HG02610 (cell line): Measurements from ENCODE around the gene VEPH1.

Source experiments
- ATAC-seq: cut with Tn5 transposase; IDR thresholded peaks from one replicate; pipeline ENCODE4 v1.9.1; 2021; ENCODE audit warnings: mild to moderate bottlenecking, moderate library complexity; ENCODE audit not compliant: unreplicated experiment

VEPH1 gene

GRCh38 chr3:157526036-157526435 is 22.8 kb upstream of the VEPH1 start:
- no peak for ATAC-seq

DNA sequence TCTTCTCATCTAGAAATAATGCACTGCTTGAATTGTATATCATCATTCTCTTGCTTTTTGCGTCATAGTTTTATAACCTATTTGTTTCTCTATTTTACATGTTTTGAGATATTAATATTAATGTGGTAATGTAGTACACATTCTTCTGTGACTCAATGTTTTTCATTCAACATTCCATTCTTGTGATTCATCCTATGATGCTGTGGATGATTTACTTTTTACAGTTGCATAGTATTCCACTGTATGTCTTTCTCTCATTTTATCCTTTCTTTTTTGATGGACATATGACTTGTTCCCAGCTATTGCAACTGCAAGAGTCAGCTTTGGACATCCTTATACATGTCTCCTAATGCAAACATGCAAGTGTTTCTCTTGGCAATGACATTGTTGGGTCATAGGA is 20.6 kb upstream of the VEPH1 start:
- ATAC-seq, result no peak

- ATAC-seq, result no peak
These were observed 19.4 kb upstream of the VEPH1 start for GRCh38 chr3:157522648-157523047.

DNA sequence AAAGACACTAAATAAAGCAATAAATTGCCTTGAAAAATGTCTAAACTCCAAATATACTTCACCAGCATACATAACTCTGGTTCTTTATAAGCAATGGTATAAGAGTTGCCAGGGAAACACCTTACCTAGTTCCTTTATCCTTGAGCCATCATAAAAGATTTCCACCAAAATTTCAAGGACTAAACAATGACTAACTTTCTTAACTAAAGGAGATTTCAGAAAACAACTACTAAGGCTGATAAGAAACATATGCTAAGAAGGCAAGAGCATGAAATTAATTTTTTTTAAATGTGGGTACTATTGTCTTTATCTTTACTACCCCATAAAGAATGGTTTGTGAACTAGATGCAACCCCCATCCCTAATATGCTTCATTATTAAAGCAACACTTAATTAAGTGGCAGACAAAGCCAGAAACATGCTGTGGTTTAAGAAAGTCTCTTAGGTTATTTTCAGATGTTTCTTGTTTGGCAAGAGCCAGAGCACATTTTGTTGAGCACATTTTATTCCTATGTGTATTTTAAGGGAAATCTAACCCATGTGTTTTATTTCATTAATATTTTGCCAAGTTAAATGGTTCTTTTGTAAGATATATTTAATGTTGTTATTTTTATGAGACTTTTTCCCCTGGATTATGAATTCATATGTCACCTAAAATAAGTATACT is 17.4 kb upstream of the VEPH1 start:
- no peak for ATAC-seq

DNA sequence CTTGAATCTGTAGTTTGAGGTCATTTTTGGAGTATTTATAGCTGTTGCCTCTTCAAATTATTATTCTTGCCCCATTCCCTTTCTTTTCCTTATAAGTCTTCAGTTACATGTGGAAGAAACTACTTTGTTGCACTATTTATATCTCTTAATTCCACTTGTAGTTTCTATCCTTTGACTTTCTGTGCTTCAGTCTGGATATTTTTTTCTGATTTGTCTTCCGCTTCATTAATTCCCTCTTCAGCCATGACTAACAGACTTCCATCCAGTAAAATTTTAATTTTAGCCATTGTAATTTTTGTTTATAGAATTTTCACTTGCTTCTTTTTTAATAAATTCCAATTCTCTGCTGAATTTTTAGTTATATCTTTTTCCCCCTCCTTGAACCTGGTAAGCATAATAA is 15.7 kb upstream of the VEPH1 start:
- no peak for ATAC-seq

DNA sequence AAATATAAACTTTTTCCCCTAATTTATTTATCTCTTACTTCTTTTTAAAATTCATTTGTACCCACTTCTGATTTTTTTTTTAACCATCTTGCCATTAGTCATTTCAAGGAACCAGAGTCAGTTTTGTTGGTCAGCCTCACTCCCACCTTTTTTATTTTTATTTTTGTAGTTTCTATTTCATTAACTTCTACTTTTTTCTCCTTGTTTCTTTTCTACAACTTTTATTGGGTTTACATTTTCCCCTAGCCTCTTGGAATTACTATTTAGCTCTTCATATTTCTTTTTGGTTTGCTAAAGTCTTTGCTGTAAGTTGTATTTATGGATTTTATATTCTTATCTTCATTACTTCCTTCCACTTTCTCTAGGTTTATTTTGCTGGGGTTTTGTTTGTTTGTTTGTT is 13.7 kb upstream of the VEPH1 start:
- no peak for ATAC-seq

DNA sequence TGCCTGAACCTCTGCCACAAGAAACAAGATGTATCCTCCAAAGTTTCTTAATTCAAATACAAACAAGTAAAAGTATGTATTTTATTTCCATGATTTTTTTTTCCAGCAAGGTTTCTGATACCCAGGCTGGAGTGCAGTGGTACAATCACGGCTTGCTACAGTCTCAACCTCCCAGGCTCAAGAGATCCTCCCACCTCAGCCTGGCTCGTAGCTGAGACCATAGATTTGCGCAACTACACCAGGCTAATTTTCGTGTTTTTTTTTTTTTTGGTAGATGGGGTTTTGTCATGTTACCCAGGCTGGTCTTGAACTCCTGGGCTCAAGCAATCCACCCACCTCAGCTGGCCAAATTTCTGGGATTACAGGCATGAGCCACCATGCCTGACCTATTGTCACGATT is 12.2 kb upstream of the VEPH1 start:
- ATAC-seq, result no peak

DNA sequence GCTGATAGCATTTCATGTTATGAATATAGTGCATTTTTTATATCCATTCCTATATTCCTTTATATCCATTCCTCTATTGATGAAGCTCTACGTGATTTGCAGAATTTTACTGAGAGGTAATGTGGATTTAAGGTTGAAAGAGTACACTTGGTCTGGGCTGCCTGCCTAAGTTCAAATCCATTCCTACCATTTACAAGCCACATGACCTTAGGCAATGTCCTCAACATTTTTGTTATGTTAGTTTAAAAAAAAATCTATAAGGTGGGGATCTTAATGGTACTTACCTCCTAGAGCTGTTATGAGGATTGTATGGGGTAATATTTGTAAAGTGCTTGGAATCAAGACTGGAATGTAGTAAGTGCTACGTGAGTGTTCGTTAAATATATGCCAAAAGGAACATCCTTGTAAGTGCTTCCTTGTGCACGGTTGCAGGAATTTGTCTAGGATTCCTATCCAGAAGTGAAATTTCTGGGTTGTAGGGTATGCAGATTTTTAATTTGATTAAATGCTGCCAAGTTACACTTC is 11.2 kb upstream of the VEPH1 start:
- ATAC-seq, result no peak

DNA sequence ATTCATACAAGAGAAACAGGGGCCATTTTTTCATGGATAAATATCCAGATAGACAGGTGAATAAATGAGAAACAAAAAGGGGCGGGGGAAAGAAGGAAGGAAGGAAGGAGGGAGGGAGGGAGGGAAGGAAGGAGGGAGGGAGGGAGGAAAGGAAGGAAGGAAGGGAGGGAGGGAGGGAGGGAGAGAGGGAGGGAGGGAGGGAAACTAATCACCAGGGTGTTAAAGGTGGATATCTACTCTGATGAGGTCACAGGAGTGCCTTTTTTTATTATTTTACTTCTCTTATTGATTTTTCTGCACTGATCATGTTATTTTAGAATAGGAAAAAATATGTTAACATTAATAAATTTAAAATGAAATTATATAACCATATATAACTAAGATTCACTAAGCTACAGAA is 10.4 kb upstream of the VEPH1 start:
- ATAC-seq, result no peak

DNA sequence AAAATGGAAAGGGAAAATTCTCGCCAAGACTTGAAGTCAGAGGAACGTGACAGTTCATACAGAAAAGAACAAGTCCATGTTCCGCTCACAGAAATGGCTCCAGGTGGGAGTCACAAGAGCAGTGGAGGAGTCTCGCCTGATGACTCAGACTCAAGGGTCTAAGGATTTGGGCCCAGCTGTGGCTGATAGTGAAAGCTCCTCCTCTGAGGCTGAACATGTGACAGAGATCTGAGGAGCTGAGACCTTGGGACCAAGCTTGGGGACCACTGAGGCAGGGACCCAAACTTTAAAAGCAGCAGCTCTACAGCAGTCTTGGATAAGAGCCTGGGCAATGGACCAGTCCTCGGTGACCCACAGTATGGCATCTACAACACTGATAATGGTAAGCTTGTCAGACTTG is 9.3 kb upstream of the VEPH1 start:
- ATAC-seq, result no peak

- ATAC-seq, result no peak
These were observed 5.2 kb upstream of the VEPH1 start for GRCh38 chr3:157508461-157508860.

GRCh38 chr3:157501863-157502262 is 1.4 kb downstream of the VEPH1 start:
- no peak for ATAC-seq

DNA sequence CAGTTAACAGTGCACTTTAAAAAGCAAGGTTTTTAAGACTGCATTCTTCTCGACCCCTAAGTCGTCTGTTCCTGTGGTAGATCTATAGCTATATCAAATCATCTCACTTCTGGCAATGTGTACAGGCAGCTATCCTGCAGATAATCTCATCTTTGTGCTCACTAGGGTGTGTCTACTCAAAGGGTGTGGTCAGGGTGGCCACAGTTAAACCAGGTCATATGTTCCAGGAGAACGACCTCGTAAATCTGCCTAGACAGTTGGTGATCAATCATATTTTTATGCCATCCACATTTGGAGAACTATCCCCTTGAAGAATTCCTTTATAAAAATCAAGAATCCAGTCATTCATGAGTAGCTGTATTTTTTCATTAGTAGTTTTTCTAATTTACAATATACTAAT is 3.0 kb downstream of the VEPH1 start:
- no peak for ATAC-seq

- ATAC-seq, result no peak
These were observed 3.8 kb downstream of the VEPH1 start for GRCh38 chr3:157499342-157499963.

DNA sequence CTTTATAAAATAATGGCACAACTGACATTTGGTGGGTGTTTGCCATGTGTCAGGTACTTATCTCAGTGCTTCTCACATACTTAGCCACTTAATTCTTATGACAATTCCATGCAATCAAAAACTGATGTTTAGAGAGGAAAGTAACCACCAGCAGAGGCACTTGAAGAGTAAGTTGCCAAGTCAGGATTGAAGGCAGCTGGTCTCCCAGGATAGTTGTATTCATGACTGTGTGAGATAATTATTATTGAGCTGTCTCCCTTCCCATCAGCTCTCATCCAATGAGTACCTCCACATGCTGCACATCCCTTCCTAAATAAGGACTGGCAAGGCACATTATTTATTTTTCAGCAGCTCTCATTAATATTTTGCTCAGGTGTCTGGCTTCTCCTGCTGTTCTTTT is 4.8 kb downstream of the VEPH1 start:
- ATAC-seq, result no peak

DNA sequence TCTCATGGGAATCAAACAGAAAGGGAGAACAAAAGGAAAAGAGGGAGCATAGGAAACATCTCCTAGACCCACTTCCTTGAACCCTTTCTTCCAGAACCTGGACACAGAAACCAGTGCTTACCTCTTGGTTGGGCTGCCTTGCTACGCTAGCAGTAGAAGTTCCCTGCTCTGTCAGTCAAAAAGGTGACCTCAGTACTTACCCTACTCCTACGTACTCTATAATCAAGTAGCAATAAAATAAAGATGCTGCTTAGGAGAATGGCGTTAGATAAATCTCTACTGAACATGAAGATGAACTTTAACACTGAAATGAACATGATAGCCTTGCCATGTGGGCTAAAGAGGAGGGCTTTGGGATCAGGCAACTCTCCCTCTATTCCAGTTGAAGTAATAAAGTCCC is 7.4 kb downstream of the VEPH1 start:
- ATAC-seq, result no peak

- no peak for ATAC-seq
These were observed 8.5 kb downstream of the VEPH1 start for GRCh38 chr3:157494581-157495281.

DNA sequence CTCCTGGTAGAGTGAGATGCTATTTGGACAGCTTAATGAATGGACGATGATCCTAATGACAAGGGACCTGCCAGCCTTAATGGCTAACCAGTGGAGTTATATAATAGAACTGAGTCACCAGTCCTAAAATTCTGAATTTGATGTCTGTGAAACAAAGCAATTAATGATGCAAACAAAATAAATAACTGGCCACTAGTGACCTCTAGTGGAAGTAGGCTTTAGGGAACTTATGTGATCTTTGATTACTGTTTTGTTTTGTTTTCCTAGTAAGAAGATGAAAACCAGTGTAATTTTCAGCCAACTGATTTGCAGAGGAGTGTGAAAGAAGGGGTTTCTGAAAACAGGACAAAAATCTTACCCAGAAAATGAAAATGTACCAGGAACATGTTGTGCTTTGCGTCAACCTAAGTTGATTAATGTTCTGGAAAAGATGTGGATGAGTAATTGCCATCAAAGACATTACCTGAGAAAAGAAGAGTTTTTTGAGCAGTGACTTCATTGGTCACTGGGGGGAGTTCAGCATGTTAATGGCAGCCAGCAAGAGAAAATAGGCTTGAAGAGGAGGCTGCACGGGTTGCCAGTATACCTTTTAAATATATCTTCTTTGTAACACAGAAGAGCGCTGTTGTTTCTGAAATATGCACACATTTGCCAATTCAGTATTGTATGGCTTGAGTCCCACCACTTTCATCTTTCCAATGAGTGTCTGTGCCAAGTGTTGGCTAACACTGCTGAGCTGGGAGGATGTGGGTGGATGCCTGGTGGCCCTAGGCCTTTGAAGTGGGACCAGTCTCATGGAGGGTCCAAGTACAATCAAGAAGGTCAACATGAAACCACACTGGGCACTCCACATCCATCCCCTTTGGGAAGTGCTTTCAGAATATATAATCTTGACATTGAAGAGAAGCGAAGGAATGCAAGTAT is 9.3 kb downstream of the VEPH1 start:
- no peak for ATAC-seq

DNA sequence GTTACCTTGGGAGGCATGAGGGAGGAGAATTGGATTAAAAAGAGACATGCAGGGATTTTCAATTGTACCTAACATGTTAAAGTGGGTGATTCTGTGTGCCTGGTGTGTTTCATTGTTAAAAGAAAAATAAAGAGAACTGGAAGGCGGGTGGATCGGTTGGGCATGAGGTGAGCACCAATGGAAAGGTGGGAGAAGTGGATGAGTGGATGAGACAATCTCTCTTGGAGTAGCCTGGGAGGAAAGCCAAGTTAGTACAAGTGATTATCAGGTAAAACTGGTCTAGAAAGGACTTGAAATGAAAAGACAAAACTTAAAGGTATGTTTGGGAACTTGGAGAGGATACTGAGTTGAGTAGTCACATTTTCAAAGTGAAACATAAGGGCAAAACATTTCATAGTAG is 12.1 kb downstream of the VEPH1 start:
- no peak for ATAC-seq

DNA sequence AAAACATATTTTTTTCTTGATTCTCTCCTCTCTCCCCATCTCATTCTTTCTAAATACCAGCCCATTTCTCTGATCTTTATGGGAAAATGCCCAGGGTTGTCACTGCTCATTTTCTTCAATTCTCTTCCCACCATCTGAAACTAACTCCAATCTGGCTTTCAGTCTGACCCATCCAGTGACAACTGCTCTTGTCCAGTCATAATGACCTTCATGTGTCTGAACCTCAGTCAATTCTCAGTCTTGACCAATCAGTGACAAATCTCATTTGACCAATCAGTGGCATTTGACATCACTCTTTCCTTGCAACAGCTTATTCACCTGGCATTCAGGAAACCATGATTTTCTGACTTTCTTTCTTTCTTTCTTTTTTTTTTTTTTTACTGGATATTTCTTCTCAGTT is 15.1 kb downstream of the VEPH1 start:
- no peak for ATAC-seq

DNA sequence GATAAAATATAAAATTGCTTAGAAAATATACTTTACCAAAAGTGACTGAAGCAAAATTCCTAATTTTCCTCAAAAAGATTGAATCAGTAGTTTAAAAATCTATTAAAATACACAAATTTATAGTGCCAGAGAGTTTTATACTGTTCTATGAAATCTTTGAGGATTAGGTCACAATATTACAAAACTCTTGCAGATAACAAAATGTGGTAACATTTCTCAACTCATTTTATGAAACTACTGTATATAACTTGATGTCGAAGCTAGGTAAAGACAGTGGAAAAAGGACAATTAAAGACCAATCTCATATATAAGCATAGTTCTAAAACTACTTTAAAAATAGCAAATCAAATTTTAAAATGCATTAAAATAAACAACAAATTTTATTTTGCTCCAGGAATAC is 15.9 kb downstream of the VEPH1 start:
- ATAC-seq, result no peak
